ENCODE results near the gene LDB3. TPM values are rescaled to one million over a fixed set of nuclear protein-coding genes. Genes with fewer than 3 reads are reported as not detected.

LDB3 gene
- total and polyA plus RNA-seq, 4 donors, result 11.0 to 132 (median 50.2) TPM

DNA sequence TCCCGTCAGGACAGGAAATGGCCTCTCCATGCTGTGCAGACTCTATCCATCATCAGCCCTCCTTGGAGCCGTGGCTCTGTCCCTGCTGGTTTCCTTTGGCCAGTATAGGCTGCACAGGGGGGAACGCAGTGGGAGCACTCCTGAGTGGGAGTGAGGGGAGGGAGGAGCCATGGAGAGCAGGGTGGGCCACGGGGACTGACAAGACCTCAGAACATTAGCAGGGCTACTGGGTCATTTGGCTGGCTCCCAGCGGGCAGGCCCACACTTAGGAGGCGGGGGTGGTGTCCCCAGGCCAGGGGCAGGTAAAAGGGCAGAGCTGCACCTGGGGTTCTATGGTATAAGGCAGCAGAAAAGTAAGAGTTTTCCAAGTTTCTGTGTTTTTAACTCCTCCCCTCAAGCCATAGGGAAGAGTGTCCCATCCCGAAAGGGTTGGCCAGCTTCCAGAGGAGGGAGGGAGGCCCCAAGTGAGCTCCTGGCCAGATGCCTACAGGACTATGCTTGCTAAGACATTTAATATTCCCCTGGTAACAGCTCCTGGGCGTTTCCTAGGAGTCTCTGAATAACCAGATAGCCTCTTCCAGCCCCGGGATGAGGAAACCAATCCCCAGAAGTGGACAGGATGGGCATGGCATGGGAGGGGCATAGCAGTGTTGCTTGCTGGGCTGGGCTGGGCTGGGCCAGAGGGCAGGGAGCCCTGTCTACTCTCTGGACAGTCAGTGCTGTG lies 19.4 kb upstream of the LDB3 start:
- H3K27me3 ChIP-seq (ENCODE audit: control insufficient read depth in 1 of 2, insufficient read depth in 2 of 2, low read length in 1 of 2), result no peaks in the 10 kb centered on the region
- intact Hi-C loops (cut with DNase I), result no loop called here
- no peaks in the 10 kb centered on the region for H3K4me1 ChIP-seq (ENCODE audit: control insufficient read depth in 1 of 2, insufficient read depth in 2 of 2, low read length in 2 of 2)
- WGBS, 2 donors, result 54 to 58% methylated on average over 9 of the region's 9 CpGs
- no peak overlapping the region for H3K4me3 ChIP-seq (ENCODE audit: low read length in 2 of 2)
- H3K9me3 ChIP-seq (ENCODE audit: control insufficient read depth, low read length), result no peaks in the 10 kb centered on the region
- no peak overlapping the region for H3K27ac ChIP-seq (ENCODE audit: low read depth in 1 of 2, low read length in 2 of 2)
- H3K36me3 ChIP-seq (ENCODE audit: control insufficient read depth in 1 of 2, insufficient read depth in 2 of 2, low read length in 1 of 2), result no peaks in the 10 kb centered on the region
- DNase-seq, result peak in 1 of 2 donors; percentile 84
- peak; percentile 57 for ATAC-seq (ENCODE audit: low FRiP score)

DNA sequence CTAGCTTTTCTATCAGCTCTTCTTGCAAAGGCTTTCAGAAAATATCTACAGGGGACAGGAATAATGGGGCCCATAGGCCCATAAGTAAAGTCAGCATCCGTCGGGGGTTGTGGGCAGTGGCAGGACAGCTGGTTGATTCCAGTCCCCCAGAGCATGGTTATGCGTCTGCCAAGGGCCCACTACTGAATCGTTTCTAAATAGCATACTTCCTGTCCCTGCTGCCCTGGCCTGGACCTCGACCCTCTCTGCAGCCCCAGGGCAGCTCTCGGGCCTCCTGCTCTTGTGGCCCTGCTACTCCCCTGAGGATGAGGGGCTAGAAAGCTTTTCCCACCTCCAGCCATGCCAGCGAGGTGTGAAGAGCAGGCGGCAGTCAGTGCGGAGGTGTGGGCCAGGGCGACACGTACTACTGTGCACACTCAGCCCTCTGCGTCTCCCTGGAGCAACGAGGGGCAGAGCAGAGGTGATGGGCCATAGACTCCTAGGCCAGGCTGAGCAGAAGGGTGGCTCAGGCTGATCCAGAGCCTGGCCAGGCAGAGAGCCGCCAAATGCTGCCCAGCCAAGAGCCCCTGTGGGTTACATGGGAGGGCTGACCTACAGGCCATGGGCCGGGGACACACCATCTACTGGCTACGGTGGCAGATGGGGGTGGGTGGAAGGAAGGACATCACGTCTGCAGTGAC lies 18.7 kb upstream of the LDB3 start:
- Histone ChIP-seq H3K27me3 (ENCODE audit: control insufficient read depth in 1 of 2, insufficient read depth in 2 of 2, low read length in 1 of 2) (no peaks in the 10 kb centered on the region), H3K4me3 (ENCODE audit: low read length in 2 of 2) (no peak overlapping the region), H3K9me3 (ENCODE audit: control insufficient read depth, low read length) (no peaks in the 10 kb centered on the region), H3K4me1 (ENCODE audit: control insufficient read depth in 1 of 2, insufficient read depth in 2 of 2, low read length in 2 of 2) (no peaks in the 10 kb centered on the region), H3K36me3 (ENCODE audit: control insufficient read depth in 1 of 2, insufficient read depth in 2 of 2, low read length in 1 of 2) (no peaks in the 10 kb centered on the region), H3K27ac (ENCODE audit: low read depth in 1 of 2, low read length in 2 of 2) (no peak overlapping the region)
- DNase-seq (peak in 1 of 2 donors; percentile 57), ATAC-seq (ENCODE audit: low FRiP score) (no peak)
- WGBS, 2 donors, result 86 to 87% methylated on average over 17 of the region's 17 CpGs
- intact Hi-C loops (cut with DNase I), result no loop called here

DNA sequence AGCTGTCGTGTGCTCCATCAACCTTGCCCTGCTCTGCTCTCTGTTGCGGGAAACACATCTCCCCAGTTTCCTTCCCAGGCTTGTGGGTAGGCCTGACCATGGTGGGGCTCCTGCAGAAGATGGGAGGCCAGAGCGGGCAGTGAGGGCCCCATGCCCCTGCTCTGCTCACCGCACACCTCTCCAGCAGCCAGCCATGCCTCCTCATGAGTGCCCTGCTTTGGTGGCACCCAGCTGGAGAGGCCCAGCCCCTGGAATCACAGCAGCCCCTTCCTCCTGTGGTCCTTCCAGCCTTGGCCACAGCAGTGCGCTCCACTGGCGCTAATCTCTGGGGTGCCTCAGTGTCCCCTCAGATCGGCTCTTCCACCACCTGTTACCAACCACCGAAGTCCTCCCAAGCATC lies 18.2 kb upstream of the LDB3 start:
- Histone ChIP-seq H3K27ac (ENCODE audit: low read depth in 1 of 2, low read length in 2 of 2) (no peak overlapping the region), H3K4me1 (ENCODE audit: control insufficient read depth in 1 of 2, insufficient read depth in 2 of 2, low read length in 2 of 2) (no peaks in the 10 kb centered on the region), H3K27me3 (ENCODE audit: control insufficient read depth in 1 of 2, insufficient read depth in 2 of 2, low read length in 1 of 2) (no peaks in the 10 kb centered on the region), H3K36me3 (ENCODE audit: control insufficient read depth in 1 of 2, insufficient read depth in 2 of 2, low read length in 1 of 2) (no peaks in the 10 kb centered on the region), H3K9me3 (ENCODE audit: control insufficient read depth, low read length) (no peaks in the 10 kb centered on the region), H3K4me3 (ENCODE audit: low read length in 2 of 2) (no peak overlapping the region)
- 97 to 98% methylated on average over 8 of the region's 8 CpGs for WGBS, 2 donors
- DNase-seq, result peak in 1 of 2 donors; percentile 43
- intact Hi-C loops (cut with DNase I), result no loop called here
- ATAC-seq (ENCODE audit: low FRiP score), result no peak

DNA sequence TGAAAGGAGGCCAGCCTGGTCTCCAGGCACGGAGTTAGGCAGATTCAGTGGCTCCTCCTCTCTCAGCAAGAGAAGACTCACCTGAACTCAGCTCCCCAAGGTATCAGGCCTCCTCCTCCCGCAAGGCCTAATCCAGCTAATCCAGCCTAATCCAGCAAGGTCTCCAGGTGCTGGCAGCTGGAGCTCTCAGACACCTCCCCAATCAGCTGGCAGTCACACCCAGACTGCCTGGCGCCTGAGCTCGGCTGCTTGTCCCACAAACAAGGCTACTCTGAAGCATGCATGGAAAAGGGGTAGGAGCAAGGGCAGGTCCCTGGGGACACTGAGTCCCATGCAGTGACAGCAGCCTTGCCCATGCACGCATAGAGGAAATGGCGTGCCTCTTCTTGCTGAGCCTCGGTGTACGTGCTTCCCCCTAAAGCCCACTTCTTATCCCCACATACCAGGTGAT lies 17.3 kb upstream of the LDB3 start:
- H3K36me3 ChIP-seq (ENCODE audit: control insufficient read depth in 1 of 2, insufficient read depth in 2 of 2, low read length in 1 of 2), result no peaks in the 10 kb centered on the region
- H3K9me3 ChIP-seq (ENCODE audit: control insufficient read depth, low read length), result no peaks in the 10 kb centered on the region
- no peaks in the 10 kb centered on the region for H3K4me1 ChIP-seq (ENCODE audit: control insufficient read depth in 1 of 2, insufficient read depth in 2 of 2, low read length in 2 of 2)
- intact Hi-C loops (cut with DNase I), result no loop called here
- no peak overlapping the region for H3K4me3 ChIP-seq (ENCODE audit: low read length in 2 of 2)
- no peak overlapping the region for H3K27ac ChIP-seq (ENCODE audit: low read depth in 1 of 2, low read length in 2 of 2)
- no peak for ATAC-seq (ENCODE audit: low FRiP score)
- 84 to 92% methylated on average over 8 of the region's 8 CpGs for WGBS, 2 donors
- DNase-seq, result peak; percentile 35 to 57
- H3K27me3 ChIP-seq (ENCODE audit: control insufficient read depth in 1 of 2, insufficient read depth in 2 of 2, low read length in 1 of 2), result no peaks in the 10 kb centered on the region

DNA sequence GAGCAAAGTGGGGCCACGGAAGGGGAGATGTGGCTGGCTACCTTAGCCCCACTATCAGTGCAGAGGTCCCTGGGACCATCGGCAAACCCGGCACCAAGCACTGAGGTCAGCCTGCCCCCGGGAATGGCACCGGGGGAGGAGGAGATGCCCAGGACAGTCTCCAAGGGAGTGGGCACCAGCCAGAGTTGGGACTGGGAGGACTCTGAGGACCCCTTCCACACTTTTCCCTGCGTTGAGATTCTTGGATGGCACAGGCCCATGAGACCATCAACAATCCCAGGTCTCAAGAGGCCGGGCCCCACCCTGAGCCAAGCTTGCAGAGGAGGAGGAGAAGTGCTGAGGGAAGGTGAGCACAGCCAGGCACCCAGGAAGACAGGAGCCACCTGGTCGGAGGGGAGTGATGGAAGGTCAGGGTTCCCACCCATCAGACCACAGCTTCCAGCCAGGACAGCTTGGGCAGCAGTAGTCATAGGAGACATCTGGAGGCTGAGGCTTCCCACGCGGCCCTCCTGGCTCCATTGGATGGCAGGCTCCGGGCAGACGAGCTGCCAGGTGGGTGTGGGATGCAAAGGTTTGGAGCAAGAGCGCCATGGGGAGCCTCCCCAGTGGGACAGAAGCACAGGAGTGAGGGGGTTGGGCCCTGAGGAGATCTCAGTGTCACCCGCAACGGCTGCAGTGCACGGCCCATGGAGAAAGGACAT lies 16.5 kb upstream of the LDB3 start:
- intact Hi-C loops (cut with DNase I), result no loop called here
- DNase-seq (peak; percentile 30 to 69), ATAC-seq (ENCODE audit: low FRiP score) (no peak)

DNA sequence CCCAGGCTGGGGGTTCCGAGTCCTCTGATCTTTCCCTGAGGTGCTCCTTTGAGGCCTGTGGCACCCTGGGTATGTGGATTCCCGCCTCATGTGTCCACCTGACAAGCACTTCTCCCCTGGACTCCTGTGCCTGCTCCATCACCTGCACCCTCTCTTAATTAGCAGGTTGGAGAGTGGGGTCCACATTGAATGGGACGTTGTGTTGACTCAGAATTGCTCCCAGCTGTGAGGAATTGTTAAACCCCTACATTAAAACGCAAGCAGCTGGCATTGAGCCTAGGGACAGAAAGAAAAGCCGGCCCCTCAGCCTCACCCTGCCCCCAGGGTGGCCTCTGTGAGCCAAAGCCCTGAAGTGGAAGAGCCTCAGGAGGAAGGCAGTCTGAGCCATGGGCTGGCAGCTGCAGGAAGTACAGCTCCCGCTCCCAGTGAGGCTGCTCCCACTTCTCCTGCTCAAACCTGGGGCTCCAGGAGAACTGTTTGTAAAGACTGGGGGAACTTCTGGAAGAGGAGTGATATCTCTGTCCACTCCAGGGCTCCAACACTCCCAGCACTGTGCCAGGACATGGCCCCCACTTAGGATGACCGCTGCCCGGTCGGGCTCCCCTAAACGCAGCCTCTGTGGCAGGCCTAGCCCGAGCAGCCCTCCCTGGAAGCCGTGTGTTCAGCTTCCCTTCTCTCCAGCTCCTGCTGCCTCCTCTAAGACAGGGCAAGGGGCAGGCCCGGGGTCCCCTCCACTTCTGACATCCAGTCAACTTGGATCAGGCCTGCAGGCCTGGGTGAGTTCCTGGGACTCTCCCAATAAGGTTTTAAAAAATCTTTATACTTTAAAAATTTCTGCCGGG lies 15.7 kb upstream of the LDB3 start:
- H3K27ac ChIP-seq (ENCODE audit: low read depth in 1 of 2, low read length in 2 of 2), result no peak overlapping the region
- no peaks in the 10 kb centered on the region for H3K27me3 ChIP-seq (ENCODE audit: control insufficient read depth in 1 of 2, insufficient read depth in 2 of 2, low read length in 1 of 2)
- H3K4me1 ChIP-seq (ENCODE audit: control insufficient read depth in 1 of 2, insufficient read depth in 2 of 2, low read length in 2 of 2), result no peaks in the 10 kb centered on the region
- ATAC-seq (ENCODE audit: low FRiP score) (no peak), DNase-seq (peak; percentile 31 to 59)
- WGBS, 2 donors, result 87 to 88% methylated on average over 13 to 14 of the region's 14 CpGs
- intact Hi-C loops (cut with DNase I), result no loop called here
- H3K9me3 ChIP-seq (ENCODE audit: control insufficient read depth, low read length), result no peaks in the 10 kb centered on the region
- H3K36me3 ChIP-seq (ENCODE audit: control insufficient read depth in 1 of 2, insufficient read depth in 2 of 2, low read length in 1 of 2), result no peaks in the 10 kb centered on the region
- no peak overlapping the region for H3K4me3 ChIP-seq (ENCODE audit: low read length in 2 of 2)

More for the DNA sequence above, 16.5 kb upstream of the LDB3 start:
- H3K4me1 ChIP-seq (ENCODE audit: control insufficient read depth in 1 of 2, insufficient read depth in 2 of 2, low read length in 2 of 2), result no peaks in the 10 kb centered on the region
- no peak overlapping the region for H3K4me3 ChIP-seq (ENCODE audit: low read length in 2 of 2)
- H3K27me3 ChIP-seq (ENCODE audit: control insufficient read depth in 1 of 2, insufficient read depth in 2 of 2, low read length in 1 of 2), result no peaks in the 10 kb centered on the region
- H3K9me3 ChIP-seq (ENCODE audit: control insufficient read depth, low read length), result no peaks in the 10 kb centered on the region
- WGBS, 2 donors, result 93 to 96% methylated on average over 16 of the region's 16 CpGs
- no peak overlapping the region for H3K27ac ChIP-seq (ENCODE audit: low read depth in 1 of 2, low read length in 2 of 2)
- H3K36me3 ChIP-seq (ENCODE audit: control insufficient read depth in 1 of 2, insufficient read depth in 2 of 2, low read length in 1 of 2), result no peaks in the 10 kb centered on the region

DNA sequence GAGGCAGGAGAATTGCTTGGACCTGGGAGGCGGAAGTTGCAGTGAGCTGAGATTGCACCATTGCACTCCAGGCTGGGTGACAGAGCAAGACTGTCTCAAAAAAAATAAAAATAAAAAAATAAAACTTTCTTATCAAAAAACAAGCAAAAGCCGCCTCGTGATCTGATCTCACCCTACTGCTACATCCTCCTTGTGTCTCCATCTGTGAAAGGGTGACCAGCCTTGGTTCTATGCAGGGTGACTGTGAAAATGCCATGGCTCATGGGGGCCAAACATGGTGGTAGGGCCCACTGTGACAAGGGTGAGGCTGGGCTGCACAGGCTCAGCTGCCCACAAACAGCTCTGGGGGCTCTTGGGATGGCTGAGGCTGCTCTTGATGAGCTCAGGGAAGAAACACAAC lies 14.9 kb upstream of the LDB3 start:
- Histone ChIP-seq H3K27me3 (ENCODE audit: control insufficient read depth in 1 of 2, insufficient read depth in 2 of 2, low read length in 1 of 2) (no peaks in the 10 kb centered on the region), H3K4me1 (ENCODE audit: control insufficient read depth in 1 of 2, insufficient read depth in 2 of 2, low read length in 2 of 2) (no peaks in the 10 kb centered on the region), H3K9me3 (ENCODE audit: control insufficient read depth, low read length) (no peaks in the 10 kb centered on the region), H3K4me3 (ENCODE audit: low read length in 2 of 2) (no peak overlapping the region), H3K27ac (ENCODE audit: low read depth in 1 of 2, low read length in 2 of 2) (no peak overlapping the region), H3K36me3 (ENCODE audit: control insufficient read depth in 1 of 2, insufficient read depth in 2 of 2, low read length in 1 of 2) (no peaks in the 10 kb centered on the region)
- no peak for ATAC-seq (ENCODE audit: low FRiP score)
- WGBS, 2 donors, result 72 to 75% methylated on average over 3 of the region's 3 CpGs
- DNase-seq, result peak; percentile 5 to 9
- intact Hi-C loops (cut with DNase I), result no loop called here

DNA sequence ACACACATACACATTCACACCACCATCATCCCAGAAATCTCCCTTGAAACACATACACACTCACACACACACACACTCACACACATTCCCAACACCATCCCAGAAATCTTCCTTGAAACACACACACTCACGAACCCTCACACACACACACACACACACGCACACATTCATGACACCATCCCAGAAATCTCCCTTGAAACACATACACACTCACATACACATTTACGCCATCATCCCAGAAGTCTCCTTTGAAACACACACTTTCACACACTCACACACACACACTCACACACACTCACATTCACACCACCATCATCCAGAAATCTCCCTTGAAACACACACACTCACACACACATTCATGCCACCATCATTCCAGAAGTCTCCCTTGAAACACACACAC lies 14.3 kb upstream of the LDB3 start:
- Histone ChIP-seq H3K36me3 (ENCODE audit: control insufficient read depth in 1 of 2, insufficient read depth in 2 of 2, low read length in 1 of 2) (no peaks in the 10 kb centered on the region), H3K27me3 (ENCODE audit: control insufficient read depth in 1 of 2, insufficient read depth in 2 of 2, low read length in 1 of 2) (no peaks in the 10 kb centered on the region), H3K4me3 (ENCODE audit: low read length in 2 of 2) (no peak overlapping the region), H3K4me1 (ENCODE audit: control insufficient read depth in 1 of 2, insufficient read depth in 2 of 2, low read length in 2 of 2) (no peaks in the 10 kb centered on the region), H3K9me3 (ENCODE audit: control insufficient read depth, low read length) (no peaks in the 10 kb centered on the region), H3K27ac (ENCODE audit: low read depth in 1 of 2, low read length in 2 of 2) (no peak overlapping the region)
- ATAC-seq (ENCODE audit: low FRiP score), result no peak
- WGBS, 2 donors, result 95 to 98% methylated on average over 3 of the region's 3 CpGs
- intact Hi-C loops (cut with DNase I), result no loop called here
- no peak for DNase-seq

Data from aorta (tissue), 5 donors.